ENCODE data around the gene RIMS4.

The RIMS4 gene

GRCh38 chr20:44743916-44744655 is 66.3 kb downstream of the RIMS4 start:
- DNase-seq (ENCODE audit: low read depth in 2 of 3, low spot score in 2 of 3), result no peak

GRCh38 chr20:44743080-44743701 is 67.2 kb downstream of the RIMS4 start:
- no peak for DNase-seq (ENCODE audit: low read depth in 2 of 3, low spot score in 2 of 3)

- no peak for DNase-seq (ENCODE audit: low read depth in 2 of 3, low spot score in 2 of 3)
Measured at GRCh38 chr20:44742304-44743079, 67.9 kb downstream of the RIMS4 start.

- DNase-seq (ENCODE audit: low read depth in 2 of 3, low spot score in 2 of 3), result no peak
Measured at GRCh38 chr20:44739942-44740341, 70.4 kb downstream of the RIMS4 start.

- peak in 1 of 3 experiments; percentile 5 for DNase-seq (ENCODE audit: low read depth in 2 of 3, low spot score in 2 of 3)
Measured at GRCh38 chr20:44738813-44739477, 71.4 kb downstream of the RIMS4 start.

- DNase-seq (ENCODE audit: low read depth in 2 of 3, low spot score in 2 of 3), result no peak
Measured at GRCh38 chr20:44737116-44737515, 73.2 kb downstream of the RIMS4 start.

- DNase-seq (ENCODE audit: low read depth in 2 of 3, low spot score in 2 of 3), result no peak
Measured at GRCh38 chr20:44736170-44737021, 74.0 kb downstream of the RIMS4 start.

GRCh38 chr20:44735816-44736169 is 74.6 kb downstream of the RIMS4 start:
- DNase-seq (ENCODE audit: low read depth in 2 of 3, low spot score in 2 of 3), result no peak

GRCh38 chr20:44734938-44735337 is 75.4 kb downstream of the RIMS4 start:
- DNase-seq (ENCODE audit: low read depth in 2 of 3, low spot score in 2 of 3), result no peak

- peak in 2 of 3 experiments; percentile 12 to 34 for DNase-seq (ENCODE audit: low read depth in 2 of 3, low spot score in 2 of 3)
Measured at GRCh38 chr20:44733341-44734069, 76.8 kb downstream of the RIMS4 start.

- DNase-seq (ENCODE audit: low read depth in 2 of 3, low spot score in 2 of 3), result no peak
Measured at GRCh38 chr20:44732327-44732726, 78.0 kb downstream of the RIMS4 start.

GRCh38 chr20:44731657-44732056 is 78.7 kb downstream of the RIMS4 start:
- DNase-seq (ENCODE audit: low read depth in 2 of 3, low spot score in 2 of 3), result no peak

GRCh38 chr20:44730441-44730840 is 79.9 kb downstream of the RIMS4 start:
- DNase-seq (ENCODE audit: low read depth in 2 of 3, low spot score in 2 of 3), result no peak

GRCh38 chr20:44728801-44729443 is 81.4 kb downstream of the RIMS4 start:
- DNase-seq (ENCODE audit: low read depth in 2 of 3, low spot score in 2 of 3), result no peak

- no peak for DNase-seq (ENCODE audit: low read depth in 2 of 3, low spot score in 2 of 3)
Measured at GRCh38 chr20:44727651-44728050, 82.7 kb downstream of the RIMS4 start.

- DNase-seq (ENCODE audit: low read depth in 2 of 3, low spot score in 2 of 3), result no peak
Measured at GRCh38 chr20:44727039-44727438, 83.3 kb downstream of the RIMS4 start.

GRCh38 chr20:44725837-44726236 is 84.5 kb downstream of the RIMS4 start:
- no peak for DNase-seq (ENCODE audit: low read depth in 2 of 3, low spot score in 2 of 3)

- no peak for DNase-seq (ENCODE audit: low read depth in 2 of 3, low spot score in 2 of 3)
Measured at GRCh38 chr20:44724423-44725091, 85.8 kb downstream of the RIMS4 start.

GRCh38 chr20:44723798-44724362 is 86.5 kb downstream of the RIMS4 start:
- DNase-seq (ENCODE audit: low read depth in 2 of 3, low spot score in 2 of 3), result no peak
